HepG2 (cell line): Measurements from ENCODE around the gene PCGF3. TPM values are rescaled to one million over a fixed set of nuclear protein-coding genes. Genes with fewer than 3 reads are reported as not detected.

Experiments used
- EHMT2 ChIP-seq: fragments of 200-600 bp; sonication (generic); IDR thresholded peaks from 2 replicates; pipeline ENCODE4 v1.7.0; 2017; ENCODE audit warnings: antibody characterized with exemption, low read depth, low read length, borderline replicate concordance
- FOSL2 ChIP-seq: sonication (generic); formaldehyde crosslinking; IDR thresholded peaks from 2 replicates; pipeline ENCODE4 v1.4.0; 2020; ENCODE audit warnings: missing genetic modification reagents
- MATR3 ChIP-seq: sonication (generic); formaldehyde crosslinking; IDR thresholded peaks from 2 replicates; pipeline ENCODE4 v1.4.0; 2020; ENCODE audit warnings: missing genetic modification reagents
- MLLT10 ChIP-seq: sonication (generic); formaldehyde crosslinking; IDR thresholded peaks from 2 replicates; pipeline ENCODE4 v1.4.0; 2020; ENCODE audit warnings: missing genetic modification reagents
- MXD4 ChIP-seq: IDR thresholded peaks from 2 replicates; pipeline ENCODE4 v1.6.1; 2016; ENCODE audit warnings: mild to moderate bottlenecking, missing biosample characterization, missing genetic modification reagents
- TBX2 ChIP-seq: sonication (generic); formaldehyde crosslinking; IDR thresholded peaks from 2 replicates; pipeline ENCODE4 v1.5.0; 2020; ENCODE audit warnings: missing genetic modification reagents, mild to moderate bottlenecking, borderline replicate concordance
- YEATS4 ChIP-seq: sonication (generic); formaldehyde crosslinking; IDR thresholded peaks from 2 replicates; pipeline ENCODE4 v1.4.0; 2020; ENCODE audit warnings: missing genetic modification reagents, borderline replicate concordance
- ZNF720 ChIP-seq: sonication (generic); formaldehyde crosslinking; IDR thresholded peaks from 2 replicates; pipeline ENCODE4 v1.4.0; 2020; ENCODE audit warnings: missing genetic modification reagents
- ZNF776 ChIP-seq: sonication (generic); formaldehyde crosslinking; IDR thresholded peaks from 2 replicates; pipeline ENCODE4 v1.4.0; 2020; ENCODE audit warnings: mild to moderate bottlenecking, missing genetic modification reagents
- polyA plus RNA-seq, 8 experiments: library from polyadenylated mRNA; depleted of rRNA in 3 of 8; stranded (reverse) in 7 of 8; unstranded in 1 of 8; fragments of >200 nt; fragmentation: Illumina TruSeq in 4 of 8; extraction: Trizol in 4 of 8; gene quantifications; 2 replicates each; pipeline versions ENCODE4 v1.2.1 to v1.2.3, GENCODE V29; 2011 to 2016; ENCODE audit warnings: low read depth in 4 of 8, missing spikeins in 1 of 8, mixed read lengths in 1 of 8; ENCODE audit not compliant: insufficient read depth in 1 of 8
- total RNA-seq, 5 experiments: library from RNA; depleted of rRNA; stranded (reverse); fragments of >200 nt; fragmentation: Illumina TruSeq; extraction: Trizol; gene quantifications; 2 replicates each; pipeline ENCODE4 v1.2.3, GENCODE V29; 2016; ENCODE audit warnings: low read depth in 1 of 5
- TF ChIP-seq, protein P1 (sequence below): sonication (generic); formaldehyde crosslinking; IDR thresholded peaks from 2 replicates; pipeline ENCODE4 v1.5.1; 2020; ENCODE audit warnings: mild to moderate bottlenecking, missing genetic modification reagents, borderline replicate concordance
- TF ChIP-seq, protein P2 (sequence below): sonication (generic); formaldehyde crosslinking; IDR thresholded peaks from 2 replicates; pipeline ENCODE4 v1.5.0; 2020; ENCODE audit warnings: mild to moderate bottlenecking, missing genetic modification reagents
- TF ChIP-seq, protein P3 (sequence below): IDR thresholded peaks from 2 replicates; pipeline ENCODE4 v1.6.1; 2016; ENCODE audit warnings: mild to moderate bottlenecking, missing biosample characterization, missing genetic modification reagents
- TF ChIP-seq, protein P4 (sequence below): sonication (generic); formaldehyde crosslinking; IDR thresholded peaks from 2 replicates; pipeline ENCODE4 v1.4.0; 2020; ENCODE audit warnings: missing genetic modification reagents, borderline replicate concordance
- TF ChIP-seq, protein P5 (sequence below): sonication (generic); formaldehyde crosslinking; IDR thresholded peaks from 2 replicates; pipeline ENCODE4 v1.5.0; 2020; ENCODE audit warnings: missing genetic modification reagents
- TF ChIP-seq, protein P6 (sequence below): IDR thresholded peaks from 2 replicates; pipeline ENCODE4 v1.6.1; 2016; ENCODE audit warnings: low read depth, borderline replicate concordance
- TF ChIP-seq, protein P7 (sequence below): sonication (generic); formaldehyde crosslinking; IDR thresholded peaks from 2 replicates; pipeline ENCODE4 v1.4.0; 2020; ENCODE audit warnings: mild to moderate bottlenecking, missing genetic modification reagents
- TF ChIP-seq, protein P8 (sequence below): sonication (generic); formaldehyde crosslinking; IDR thresholded peaks from 2 replicates; pipeline ENCODE4 v1.8.1; 2023; ENCODE audit warnings: mild to moderate bottlenecking, moderate library complexity, missing genetic modification reagents

The PCGF3 gene
- total and polyA plus RNA-seq, 2 of the 13 experiments (the other 11 are each of a cell fraction or from before 2014, with no cell fraction given) = 28.6 to 66.2 TPM

DNA sequence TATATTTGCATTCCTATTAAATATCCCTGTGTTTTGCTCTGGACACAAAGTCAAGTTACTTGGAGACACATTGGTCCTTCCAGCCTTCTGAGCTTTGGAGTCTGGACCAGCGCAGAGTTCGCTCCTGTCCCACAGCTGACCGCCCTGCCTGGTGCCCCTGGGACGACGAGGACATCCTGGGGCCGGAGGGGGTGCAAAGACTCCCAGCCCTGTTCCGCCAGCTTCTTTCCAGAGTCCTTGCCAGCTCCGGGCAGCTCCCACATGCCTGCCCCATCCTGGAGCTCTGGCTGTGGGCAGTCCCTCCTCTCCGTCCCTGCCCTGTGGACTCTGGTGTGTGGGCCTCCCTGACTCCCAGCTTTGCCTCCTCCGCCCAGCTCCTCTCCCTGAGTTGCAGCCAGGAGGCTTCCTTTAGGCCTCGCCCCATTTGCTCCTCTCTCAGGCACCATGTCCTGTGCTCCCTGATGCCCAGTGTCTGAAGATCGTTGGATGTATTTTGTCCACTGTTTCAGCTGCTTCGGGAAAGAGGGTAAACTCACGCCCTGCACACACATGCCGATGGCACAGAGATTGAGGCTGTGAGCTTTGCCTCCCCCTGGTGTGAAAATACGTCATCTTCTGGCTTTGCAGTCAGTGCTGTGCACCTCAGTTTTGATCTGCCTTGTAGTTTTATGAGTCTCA, 4.9 kb upstream of the PCGF3 start (continued):
- no peak for TF ChIP-seq MLLT10
- TF ChIP-seq, protein P1, sequence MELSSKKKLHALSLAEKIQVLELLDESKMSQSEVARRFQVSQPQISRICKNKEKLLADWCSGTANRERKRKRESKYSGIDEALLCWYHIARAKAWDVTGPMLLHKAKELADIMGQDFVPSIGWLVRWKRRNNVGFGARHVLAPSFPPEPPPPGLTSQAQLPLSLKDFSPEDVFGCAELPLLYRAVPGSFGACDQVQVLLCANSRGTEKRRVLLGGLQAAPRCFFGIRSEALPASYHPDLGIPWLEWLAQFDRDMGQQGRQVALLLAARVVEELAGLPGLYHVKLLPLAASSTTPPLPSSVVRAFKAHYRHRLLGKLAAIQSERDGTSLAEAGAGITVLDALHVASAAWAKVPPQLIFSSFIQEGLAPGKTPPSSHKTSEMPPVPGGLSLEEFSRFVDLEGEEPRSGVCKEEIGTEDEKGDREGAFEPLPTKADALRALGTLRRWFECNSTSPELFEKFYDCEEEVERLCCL = no peak
- TF ChIP-seq, protein P2, sequence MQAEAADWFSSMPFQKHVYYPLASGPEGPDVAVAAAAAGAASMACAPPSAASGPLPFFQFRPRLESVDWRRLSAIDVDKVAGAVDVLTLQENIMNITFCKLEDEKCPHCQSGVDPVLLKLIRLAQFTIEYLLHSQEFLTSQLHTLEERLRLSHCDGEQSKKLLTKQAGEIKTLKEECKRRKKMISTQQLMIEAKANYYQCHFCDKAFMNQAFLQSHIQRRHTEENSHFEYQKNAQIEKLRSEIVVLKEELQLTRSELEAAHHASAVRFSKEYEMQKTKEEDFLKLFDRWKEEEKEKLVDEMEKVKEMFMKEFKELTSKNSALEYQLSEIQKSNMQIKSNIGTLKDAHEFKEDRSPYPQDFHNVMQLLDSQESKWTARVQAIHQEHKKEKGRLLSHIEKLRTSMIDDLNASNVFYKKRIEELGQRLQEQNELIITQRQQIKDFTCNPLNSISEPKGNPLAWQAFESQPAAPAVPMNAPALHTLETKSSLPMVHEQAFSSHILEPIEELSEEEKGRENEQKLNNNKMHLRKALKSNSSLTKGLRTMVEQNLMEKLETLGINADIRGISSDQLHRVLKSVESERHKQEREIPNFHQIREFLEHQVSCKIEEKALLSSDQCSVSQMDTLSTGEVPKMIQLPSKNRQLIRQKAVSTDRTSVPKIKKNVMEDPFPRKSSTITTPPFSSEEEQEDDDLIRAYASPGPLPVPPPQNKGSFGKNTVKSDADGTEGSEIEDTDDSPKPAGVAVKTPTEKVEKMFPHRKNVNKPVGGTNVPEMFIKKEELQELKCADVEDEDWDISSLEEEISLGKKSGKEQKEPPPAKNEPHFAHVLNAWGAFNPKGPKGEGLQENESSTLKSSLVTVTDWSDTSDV = no peak
- peak; percentile 38; the same call in 1 of the 2 replicates for TF ChIP-seq FOSL2
- TF ChIP-seq TBX2 (CRISPR knock-in tag) = no peak; the same call in 1 of the 2 replicates
- TF ChIP-seq ZNF776 = no peak
- TF ChIP-seq, protein P3, sequence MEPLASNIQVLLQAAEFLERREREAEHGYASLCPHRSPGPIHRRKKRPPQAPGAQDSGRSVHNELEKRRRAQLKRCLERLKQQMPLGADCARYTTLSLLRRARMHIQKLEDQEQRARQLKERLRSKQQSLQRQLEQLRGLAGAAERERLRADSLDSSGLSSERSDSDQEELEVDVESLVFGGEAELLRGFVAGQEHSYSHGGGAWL (CRISPR knock-in tag) = no peak
- no peak for TF ChIP-seq MXD4 (CRISPR knock-in tag)
- no peak for TF ChIP-seq ZNF720
- no peak for TF ChIP-seq MATR3
- TF ChIP-seq YEATS4 (CRISPR knock-in tag) = no peak
- TF ChIP-seq EHMT2 = no peak
- TF ChIP-seq, protein P4, sequence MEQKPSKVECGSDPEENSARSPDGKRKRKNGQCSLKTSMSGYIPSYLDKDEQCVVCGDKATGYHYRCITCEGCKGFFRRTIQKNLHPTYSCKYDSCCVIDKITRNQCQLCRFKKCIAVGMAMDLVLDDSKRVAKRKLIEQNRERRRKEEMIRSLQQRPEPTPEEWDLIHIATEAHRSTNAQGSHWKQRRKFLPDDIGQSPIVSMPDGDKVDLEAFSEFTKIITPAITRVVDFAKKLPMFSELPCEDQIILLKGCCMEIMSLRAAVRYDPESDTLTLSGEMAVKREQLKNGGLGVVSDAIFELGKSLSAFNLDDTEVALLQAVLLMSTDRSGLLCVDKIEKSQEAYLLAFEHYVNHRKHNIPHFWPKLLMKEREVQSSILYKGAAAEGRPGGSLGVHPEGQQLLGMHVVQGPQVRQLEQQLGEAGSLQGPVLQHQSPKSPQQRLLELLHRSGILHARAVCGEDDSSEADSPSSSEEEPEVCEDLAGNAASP (CRISPR knock-in tag) = no peak
- TF ChIP-seq, protein P5, sequence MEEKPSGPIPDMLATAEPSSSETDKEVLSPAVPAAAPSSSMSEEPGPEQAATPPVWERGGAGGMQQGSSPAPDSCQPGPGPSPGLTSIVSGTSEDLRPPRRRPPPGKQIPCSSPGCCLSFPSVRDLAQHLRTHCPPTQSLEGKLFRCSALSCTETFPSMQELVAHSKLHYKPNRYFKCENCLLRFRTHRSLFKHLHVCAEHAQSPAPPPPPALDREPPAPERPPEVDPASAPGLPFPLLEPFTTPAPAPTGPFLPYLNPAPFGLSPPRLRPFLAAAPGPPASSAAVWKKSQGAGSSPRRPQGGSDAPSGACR = no peak
- TF ChIP-seq, protein P6, sequence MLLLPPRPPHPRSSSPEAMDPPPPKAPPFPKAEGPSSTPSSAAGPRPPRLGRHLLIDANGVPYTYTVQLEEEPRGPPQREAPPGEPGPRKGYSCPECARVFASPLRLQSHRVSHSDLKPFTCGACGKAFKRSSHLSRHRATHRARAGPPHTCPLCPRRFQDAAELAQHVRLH (CRISPR knock-in tag) = no peak
- TF ChIP-seq, protein P7, sequence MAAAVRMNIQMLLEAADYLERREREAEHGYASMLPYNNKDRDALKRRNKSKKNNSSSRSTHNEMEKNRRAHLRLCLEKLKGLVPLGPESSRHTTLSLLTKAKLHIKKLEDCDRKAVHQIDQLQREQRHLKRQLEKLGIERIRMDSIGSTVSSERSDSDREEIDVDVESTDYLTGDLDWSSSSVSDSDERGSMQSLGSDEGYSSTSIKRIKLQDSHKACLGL (CRISPR knock-in tag) = no peak
- TF ChIP-seq, protein P8, sequence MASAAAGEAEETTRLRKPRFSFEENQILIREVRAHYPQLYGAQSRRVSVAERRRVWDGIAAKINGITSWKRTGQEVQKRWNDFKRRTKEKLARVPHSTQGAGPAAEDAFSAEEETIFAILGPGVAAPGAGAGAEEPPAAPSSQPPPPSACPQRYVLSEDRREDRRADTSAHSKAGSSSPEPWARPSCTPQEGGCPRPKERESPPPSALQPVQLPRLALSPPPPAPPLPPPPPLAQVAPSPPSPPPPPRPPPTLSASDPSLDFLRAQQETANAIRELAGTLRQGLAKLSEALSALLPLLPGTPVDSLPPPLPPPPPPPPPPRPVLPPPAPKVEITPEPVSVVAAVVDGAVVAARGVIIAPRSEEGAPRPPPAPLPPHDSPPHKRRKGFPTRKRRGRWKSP (CRISPR knock-in tag) = no peak
